HG03520 (cell line): ENCODE data around the gene TEAD3.

Source experiments
- ATAC-seq: cut with Tn5 transposase; IDR thresholded peaks from one replicate; pipeline ENCODE4 v1.9.1; 2021; ENCODE audit warnings: mild to moderate bottlenecking, moderate library complexity; ENCODE audit not compliant: unreplicated experiment

The TEAD3 gene

DNA sequence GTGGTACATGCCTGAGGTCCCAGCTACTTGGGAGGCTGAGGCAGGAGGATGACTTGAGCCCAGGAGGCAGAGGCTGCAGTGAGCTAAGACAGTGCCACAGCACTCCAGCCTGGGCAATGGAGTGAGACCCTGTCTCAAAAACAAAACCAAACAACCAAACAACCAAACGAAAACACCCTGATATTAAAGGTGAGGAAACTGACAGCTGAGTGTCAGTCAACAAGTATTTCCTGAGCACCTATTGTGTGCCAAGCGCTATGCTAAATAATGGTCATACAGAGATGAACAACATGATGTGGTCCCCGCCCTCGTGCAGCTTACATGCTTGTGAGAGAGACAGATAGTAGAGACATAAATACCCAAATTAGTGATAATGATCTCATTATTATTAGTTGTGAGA lies 17.7 kb upstream of the TEAD3 start:
- no peak for ATAC-seq

DNA sequence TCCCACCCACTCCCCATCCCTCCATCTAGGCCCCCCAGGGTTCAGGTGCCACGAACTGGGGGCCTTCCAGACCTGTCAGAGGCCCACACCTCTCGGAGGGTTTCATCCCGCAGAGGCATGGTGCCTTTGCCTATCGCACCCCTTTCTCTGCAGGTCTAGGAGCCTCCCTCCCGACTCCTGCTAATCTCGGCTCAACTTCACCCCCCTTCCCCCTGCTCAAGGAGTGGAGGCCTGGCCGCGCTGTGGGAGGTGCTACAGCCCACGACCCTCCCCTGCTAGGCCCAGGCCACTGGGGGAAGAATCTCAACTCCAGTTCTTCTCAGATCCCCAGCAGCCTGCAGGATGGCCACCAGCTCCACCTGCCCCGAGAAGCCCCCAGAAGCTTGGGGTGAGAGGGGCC lies 15.9 kb upstream of the TEAD3 start, which contains the start of gene TULP1:
Gene TULP1, minus strand, starts transcription at position 157 of the 400 bp plus-strand sequence. Its CDS starts 38 bp downstream, at position 119.
- ATAC-seq, result no peak

DNA sequence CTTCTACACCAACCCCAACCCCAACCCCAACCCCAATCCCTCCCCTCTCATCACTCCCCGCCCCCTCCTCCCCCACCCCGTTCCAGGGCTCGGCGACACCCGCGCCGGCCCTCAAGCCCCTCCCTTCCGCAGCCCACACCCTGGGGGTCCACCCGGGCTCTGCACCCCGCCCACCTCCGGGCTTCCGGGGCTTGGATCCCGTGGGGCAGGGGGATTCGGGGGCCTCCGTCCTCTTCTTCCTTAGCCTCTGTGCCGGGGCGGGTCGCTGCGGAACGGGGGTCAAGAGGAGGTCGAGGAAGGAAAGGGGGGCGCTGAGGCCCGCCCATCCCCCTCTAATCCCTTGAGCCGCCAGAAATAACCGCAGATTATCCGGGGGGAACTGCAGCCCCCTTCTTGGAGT lies 15.1 kb upstream of the TEAD3 start:
- no peak for ATAC-seq

DNA sequence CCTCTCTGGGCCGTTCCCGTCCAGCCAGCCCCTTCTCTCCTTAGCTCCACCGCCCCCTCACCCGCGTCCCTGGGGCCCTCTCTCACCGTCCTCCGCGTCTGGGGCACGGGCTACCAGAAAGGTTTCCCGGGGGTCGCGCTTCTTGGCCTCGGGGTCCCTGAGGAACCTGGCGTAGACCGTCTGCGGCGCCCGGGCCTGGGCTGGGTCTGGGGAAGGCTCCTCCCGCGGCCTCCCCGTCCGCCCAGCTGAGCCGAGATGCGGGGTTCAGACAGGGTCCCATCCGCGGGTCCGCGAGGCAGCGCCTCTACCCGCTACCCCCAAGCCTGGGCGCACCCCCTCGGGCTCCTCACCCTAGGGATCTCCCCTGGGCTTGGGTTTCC lies 14.7 kb upstream of the TEAD3 start:
- no peak for ATAC-seq

DNA sequence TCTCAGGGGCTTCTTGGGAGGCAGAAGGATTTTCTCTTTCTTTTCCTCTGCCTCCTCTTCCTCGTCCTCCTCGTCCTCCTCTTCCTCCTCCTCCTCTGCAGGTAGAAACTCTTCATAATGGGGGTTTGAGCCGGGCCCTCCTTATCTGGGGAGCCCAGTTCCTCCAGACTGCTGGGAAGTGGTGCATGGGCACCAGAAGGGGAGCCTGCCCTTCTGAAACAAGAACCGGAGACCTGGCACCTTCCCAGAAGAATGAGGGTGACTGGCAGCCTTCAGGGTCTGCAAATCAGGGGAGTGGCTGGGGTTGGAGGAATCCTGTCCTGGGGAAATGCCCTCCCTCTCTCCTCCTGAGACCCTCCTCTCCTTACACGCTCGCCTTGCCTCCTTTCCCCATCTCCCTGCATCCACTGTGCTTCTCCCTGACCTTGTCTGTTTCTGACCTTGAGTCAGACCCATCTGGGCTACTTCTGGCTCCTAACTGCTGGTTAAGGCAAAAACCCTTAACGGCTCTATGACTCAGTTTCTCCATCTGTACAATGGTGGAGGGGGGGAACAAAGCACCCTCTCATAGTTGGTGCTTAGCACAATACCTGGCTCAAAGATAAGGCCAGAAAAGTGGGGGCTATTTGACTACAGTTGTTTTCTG lies 14.2 kb upstream of the TEAD3 start:
- no peak for ATAC-seq

DNA sequence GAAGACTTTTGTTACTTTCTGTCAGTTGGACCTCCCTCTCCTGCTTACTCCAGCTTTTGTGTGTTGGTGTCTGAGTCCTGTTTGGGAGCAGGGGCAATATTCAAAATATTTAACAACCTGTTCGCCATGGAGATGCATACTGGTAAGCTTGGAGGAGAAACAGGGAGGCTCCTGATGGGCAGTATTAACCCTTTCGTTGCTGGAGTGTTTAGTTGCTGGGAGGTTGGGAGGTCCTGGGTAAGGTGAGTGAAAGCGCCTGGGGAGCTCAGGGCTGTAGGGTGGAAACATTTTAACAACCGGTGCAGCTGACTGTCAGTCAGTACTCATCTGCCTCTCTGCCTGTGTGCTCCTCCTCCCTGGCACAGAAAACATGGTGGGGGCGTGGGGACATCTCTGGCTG lies 11.7 kb upstream of the TEAD3 start:
- no peak for ATAC-seq

DNA sequence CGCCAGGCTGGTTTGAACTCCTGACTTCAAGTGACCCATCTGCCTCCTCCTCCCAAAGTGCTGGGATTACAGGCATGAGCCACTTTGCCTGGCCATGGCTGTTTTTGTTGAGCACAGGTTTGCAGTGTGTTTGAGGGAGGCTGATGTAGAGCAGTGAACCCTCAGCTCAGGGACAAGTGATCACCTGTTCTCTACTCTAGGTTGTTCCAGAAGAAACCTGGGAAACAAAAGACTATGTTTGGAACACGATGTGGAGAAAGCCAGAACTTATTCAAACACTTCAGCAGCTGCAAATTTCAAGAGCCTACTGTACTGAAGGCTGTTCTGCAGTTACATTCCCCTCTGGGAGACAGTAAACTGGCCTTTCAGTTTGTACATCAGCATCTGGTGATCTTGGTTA lies 11.1 kb upstream of the TEAD3 start:
- ATAC-seq, result no peak

DNA sequence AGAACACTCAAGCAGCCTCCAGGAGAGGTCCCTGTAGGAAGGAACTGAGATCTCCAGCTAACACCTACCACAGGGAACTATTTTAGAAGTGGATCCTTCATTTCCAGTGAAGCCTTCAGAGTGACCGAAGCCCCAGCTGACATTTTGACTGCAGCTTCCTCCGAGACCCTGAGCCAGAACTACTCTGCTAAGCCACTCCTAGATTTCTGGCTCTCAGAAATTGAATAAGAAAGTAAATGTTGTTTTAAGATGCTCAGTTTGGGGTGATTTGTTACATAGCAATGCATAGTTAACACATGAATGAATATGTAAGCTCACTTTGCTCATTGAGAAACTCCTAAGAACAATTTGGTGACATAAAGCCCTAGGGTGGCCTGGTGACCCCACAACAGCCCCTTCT lies 10.3 kb upstream of the TEAD3 start:
- ATAC-seq, result no peak

DNA sequence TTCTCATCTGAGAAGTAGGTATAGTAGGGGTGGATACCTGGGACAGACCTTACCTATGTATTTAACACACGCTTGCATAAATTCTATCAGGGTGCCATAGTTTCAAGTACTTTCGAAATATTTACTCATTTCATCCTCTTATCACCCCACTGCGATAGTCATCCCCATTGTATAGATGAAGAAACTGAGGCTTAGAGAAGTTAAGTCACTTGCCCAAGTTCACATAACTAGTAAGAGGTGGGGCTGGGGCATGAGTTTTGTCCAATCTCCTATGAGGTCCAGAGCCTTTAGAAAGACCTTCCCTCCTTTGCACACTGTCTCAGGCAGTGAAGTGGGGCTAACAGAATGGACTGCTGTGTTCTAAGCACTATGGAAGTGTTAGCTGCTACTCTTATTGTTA lies 9.7 kb upstream of the TEAD3 start:
- ATAC-seq, result no peak

DNA sequence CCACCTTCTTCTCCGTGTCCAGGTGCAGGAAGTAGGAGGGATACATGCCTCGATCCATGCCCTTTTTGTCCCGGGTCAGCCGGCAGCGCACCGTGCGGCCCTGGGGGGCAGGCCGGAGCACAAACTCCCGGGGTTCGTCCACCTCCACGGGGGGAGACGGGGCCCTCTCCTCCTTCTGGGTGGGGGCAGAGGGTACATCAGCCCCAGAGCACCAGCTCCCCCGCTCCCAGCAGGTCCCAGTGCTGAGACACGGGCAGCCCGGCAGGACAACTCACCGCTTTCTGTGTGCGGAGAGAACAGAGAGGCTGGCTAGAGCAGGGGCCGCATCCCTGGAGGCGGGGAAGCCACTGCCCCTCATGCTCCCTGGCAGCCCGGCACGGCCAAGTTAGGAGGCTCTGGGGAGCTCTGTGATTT lies 9.1 kb upstream of the TEAD3 start:
- no peak for ATAC-seq

DNA sequence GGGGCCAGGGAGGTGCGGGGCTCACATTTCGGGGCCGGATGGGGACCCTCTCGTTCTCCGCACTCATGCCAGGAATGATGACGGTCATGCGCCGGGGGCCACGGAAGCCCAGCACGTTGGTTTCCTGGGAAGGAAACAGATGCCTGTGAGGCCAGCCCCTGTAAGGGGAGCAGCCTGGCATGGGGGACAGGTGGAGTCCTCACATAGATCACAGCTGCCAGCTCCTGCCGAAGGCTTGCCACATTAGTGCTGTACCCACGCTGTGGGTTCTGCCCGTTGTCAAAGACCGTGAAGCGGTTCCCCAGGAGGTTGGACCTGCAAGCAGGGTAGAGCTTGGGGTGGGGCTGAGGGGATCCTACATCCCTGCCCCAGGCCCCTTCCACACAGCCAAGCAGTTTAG lies 6.7 kb upstream of the TEAD3 start:
- ATAC-seq, result no peak

DNA sequence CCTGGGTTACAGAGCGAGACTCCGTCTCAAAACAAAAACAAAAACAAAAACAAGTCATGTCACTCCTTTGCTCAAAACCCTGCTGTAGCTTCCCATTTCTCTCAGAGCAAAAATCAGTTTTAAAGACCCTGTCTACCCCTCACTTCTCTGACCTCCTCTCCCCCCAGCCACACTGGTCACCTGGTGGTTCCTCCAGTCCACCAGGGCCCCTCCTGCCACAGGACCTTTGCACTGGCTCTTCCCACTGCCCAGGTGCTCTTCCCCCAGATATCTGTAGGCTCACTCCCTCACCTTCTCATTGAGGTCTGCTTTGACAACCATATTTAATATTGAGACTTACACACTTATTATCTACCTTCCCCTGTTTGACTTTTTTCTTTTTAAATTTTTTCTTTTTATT lies 4.9 kb upstream of the TEAD3 start:
- no peak for ATAC-seq

DNA sequence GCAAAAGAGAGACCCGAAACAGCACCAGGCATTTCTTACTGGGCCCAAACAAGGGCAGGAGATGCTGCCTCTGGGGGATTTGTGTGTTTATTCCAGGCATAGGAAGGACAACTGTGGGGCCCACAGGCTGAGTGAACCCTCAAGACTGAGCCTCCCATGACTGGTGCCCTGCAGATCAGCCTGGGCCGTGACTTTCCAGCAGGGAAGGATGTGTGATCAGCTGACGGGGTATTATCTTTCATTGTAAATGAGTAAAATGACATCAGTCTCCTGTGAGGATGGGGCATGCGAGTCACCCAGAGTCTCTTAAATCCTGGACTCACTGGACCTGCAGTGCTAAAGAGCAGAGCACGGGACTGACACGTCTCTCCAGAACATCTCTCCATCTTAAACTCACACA lies 3.9 kb upstream of the TEAD3 start:
- ATAC-seq, result no peak

DNA sequence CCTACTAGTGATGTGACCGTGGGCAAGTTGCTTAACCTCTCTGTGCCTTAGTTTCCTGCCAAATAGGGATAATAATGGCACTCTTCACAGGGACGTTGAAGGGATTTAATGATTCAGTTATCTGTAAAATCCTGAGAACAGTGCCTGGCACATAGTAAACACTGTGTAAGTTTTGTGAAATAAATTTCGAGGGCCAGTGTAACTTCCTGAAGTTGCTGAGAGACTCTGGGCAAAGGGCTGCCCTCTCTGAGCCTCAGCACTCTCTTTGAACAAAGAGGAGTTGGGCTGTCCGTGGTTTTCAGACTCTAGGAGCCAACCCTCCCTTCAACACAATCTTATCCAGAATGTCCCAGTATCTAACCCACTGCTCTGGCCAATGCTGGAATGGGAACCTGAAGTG lies 2.5 kb upstream of the TEAD3 start:
- ATAC-seq, result no peak

DNA sequence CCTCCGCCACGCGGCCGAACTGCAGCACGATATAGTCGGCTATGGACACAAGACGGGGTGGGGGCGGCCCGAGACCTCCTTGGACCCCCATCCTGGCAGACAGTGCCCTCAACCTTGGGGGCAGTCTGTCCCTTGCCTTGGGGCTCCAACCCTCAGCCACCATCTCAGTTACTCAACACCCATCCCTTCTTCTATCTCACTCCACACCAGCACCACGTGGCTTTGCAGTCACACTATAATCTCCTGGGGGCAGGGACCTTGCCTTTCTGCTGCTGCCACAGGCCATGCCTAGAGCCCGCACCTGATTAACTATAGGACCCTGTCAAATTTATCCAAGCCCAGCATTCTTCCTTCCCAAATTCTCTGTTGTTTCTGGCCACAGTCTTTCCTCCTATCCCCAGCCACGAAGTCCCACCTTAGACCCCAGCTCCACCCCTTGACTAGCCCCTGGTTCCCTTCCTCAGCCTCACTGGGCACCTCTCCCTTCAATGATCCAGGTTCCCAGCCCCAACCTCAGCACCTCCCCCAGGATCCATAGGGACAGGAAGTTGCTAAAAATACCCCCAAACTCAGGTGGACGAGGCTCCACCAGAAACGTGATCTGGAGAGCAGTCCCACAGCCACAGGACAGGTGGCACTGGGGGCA lies 1.7 kb upstream of the TEAD3 start:
- ATAC-seq, result no peak

DNA sequence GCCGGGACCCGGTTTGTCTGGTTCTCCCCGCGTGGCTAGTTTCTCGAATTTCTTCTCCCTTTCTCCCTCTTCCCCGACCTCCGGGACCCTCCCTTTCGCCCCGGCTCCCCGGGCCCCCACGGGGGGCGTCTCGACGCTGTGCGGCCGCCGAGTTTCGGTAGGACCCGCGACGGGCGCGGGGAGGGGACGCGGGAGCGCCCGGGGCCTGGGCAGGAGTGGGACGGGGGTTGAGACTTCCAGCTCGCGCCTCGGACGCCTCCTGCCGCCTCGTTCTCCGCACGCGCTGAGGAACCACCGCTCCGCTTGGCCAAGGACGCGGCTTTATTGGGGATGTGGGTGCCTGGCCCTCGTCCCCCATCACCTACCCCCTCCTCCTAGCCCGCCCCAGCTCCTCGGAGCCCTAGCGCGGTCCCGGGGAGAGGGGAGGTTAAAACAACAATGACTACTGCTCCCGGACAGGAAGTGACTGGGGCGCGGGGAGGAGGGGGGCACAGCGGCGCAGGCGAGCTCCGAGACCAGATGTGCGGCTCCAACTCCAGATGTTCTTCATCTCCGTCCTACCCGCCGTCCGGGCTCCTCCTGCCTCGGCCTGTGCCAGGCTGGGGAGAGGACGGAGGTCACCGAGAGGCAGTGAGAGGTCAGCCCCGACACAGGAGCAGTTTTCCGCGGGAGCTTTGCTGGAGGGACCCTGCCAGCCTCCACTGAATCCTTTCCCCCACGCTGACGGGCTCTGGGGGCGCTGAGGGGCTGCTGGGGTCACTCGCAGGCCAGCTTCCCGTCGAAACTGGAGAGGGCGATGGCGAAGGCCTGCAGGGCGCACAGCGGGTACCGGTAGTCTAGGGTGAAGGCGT lies 917 bp upstream of the TEAD3 start:
- no peak for ATAC-seq

DNA sequence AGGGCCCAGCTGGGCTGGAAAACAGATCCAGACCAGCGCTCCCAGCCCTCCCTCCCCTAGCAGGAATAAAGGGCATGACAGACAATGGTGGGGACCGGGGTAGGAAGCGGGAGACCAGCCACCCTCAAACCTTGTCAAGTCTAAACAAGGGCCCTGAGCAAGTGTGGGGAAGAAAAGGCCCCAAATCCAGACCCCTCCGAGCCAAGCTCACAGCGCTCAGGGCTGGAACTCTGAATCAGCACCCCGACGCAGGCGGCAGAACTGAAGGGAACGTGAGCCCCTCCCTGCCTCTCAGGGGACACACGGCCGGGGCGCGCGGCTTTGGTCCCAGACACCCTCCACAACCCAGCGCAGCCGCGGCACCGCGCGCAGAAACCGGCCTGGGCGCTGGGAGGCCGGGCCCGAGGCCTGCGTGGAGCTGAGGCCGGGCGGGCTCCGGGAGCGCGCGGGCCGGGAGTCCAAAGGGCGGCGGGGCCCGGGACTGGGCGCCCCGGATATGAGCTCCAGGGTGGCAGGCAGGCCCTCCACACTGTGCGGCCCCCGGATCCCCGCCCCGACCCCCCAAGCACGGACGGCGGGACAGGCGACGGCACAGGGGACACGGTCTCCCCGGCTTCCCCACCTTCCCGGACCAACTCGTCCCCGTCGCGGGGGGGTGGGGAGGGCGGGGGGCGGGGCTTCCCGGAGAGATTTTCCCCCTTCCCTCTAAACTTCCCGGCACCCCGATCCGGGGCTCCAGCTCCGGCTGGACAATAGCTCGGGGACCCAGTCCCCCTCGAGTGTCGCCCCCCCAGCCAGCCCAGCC lies 641 bp downstream of the TEAD3 start:
- no peak for ATAC-seq

DNA sequence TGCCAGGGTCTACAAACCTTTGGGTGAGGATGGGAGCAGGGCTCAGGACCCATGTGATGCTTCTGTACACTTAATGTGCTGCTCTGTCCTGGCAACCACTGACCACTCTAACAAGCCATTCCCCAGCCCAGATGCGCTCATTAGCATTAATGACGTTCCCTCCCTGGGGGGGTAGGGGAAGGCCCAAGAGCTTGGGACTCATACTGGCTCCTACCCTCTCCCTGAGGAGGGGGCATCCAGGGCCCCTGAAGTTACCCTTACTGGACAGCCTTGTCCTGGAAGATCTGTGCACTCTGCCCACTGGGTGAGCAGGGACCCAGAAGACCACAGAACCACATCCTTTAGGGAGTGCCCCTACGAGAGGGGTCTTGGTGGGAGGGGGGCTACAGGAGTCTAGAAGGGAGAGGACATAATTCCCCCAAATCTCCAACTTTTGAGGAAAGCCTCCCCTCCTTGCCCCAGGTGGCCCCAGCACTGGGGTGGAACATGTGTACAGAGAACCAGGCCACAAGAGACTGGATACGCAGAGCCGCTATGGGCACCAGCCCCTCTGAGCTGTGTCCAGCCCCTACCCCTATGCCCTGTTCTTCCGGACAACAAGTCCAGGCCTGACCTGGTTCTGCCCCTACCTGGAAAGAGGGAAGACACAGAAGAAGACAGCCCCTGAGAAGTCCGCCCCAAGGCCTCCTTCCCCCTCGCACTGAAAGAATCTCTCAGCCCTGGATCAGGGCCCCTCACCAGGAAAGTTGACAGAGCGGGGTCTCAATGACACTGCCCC lies 1.4 kb downstream of the TEAD3 start:
- ATAC-seq, result no peak

DNA sequence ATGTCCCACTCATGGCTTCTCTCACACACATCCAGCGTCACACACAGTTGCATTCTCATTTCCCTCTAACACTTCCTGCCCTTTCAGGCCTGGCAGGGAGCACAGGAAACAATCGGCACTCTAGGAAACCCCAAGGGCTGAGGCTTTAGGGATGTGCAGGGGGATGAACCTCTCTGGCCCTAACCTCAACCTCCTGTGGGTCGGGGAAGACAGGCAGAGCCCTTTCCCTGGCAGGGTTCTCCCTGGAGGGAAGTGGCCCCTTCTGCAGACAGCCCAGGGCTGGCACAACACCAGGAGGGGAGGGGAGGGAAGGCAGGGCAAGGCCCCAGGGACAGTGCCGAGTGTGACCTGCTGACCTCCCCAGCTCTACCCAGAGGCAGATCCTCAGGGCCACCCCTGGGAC lies 2.7 kb downstream of the TEAD3 start:
- ATAC-seq, result no peak

DNA sequence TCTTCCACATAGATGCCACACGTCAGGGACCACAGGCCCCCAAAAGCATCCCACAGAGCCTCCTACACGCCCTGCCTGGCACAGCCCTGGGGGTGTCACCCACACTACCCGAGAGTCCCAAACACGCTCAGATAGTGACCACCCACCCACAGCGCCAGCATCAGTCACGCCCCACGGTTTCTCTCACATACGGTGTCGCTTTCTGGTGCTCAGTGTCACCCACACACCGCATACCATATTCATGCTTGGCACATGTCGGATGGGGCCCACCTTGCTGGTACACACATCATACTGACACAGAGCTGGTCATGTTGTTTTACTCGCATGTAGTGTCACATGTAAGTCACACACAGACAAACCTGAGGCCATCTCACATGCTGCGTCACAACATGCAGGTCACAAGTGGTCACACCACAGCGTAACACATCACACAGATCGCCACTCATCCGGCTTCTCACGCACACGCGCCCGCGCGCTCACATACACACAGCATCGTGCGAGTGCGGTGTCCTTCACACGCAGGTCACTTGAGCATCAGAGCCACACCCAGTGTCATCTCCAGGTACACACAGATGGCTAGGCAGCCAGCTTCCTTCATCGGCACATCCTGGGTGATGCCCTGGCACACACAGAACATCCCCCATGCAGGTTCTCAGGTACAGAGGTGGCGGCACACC lies 3.4 kb downstream of the TEAD3 start:
- ATAC-seq, result no peak
